Skeletal muscle tissue (tissue), 5 donors: Measurements from ENCODE around the gene TP53TG3B. TPM values are rescaled to one million over a fixed set of nuclear protein-coding genes. Genes with fewer than 3 reads are reported as not detected.
"Not testable (repeated sequence)": the region's sequence is repeated elsewhere in the genome, so short reads cannot be mapped to it uniquely, and the experiment has no call there.

Experiments used
- H3K27ac ChIP-seq: one replicate; pipeline ENCODE4 v1.7.0; 2013; ENCODE audit warnings: mild to moderate bottlenecking, low read depth, low read length, inconsistent platforms
- H3K27me3 ChIP-seq, 3 donors: one replicate each; pipeline ENCODE4 v1.7.0; 2013; ENCODE audit warnings: low read length in 3 of 3; ENCODE audit not compliant: control insufficient read depth in 3 of 3, insufficient read depth in 3 of 3
- H3K36me3 ChIP-seq, 3 donors: one replicate each; pipeline ENCODE4 v1.7.0; 2013; ENCODE audit warnings: low read length in 3 of 3; ENCODE audit not compliant: control insufficient read depth in 3 of 3, insufficient read depth in 3 of 3
- H3K4me1 ChIP-seq, 3 donors: one replicate each; pipeline ENCODE4 v1.7.0; 2013; ENCODE audit warnings: low read length in 3 of 3, mild to moderate bottlenecking in 3 of 3; ENCODE audit not compliant: control insufficient read depth in 3 of 3, insufficient read depth in 3 of 3
- H3K4me3 ChIP-seq, 3 donors: one replicate each; pipeline ENCODE4 v1.7.0; 2013; ENCODE audit warnings: low read length in 3 of 3
- H3K9ac ChIP-seq, 3 donors: one replicate each; pipeline ENCODE4 v1.7.0; 2013; ENCODE audit warnings: low read length in 3 of 3, mild to moderate bottlenecking in 3 of 3, moderate library complexity in 2 of 3, low read depth in 1 of 3
- H3K9me3 ChIP-seq, 3 donors: one replicate each; pipeline ENCODE4 v1.7.0; 2013; ENCODE audit warnings: low read length in 3 of 3; ENCODE audit not compliant: control insufficient read depth in 3 of 3
- small RNA-seq: library from RNA; depleted of rRNA; stranded (forward); fragments of <200 nt; gene quantifications from one replicate; pipeline ENCODE3, GENCODE V24; 2014
- total RNA-seq: library from RNA; depleted of rRNA; stranded (reverse); fragments of >200 nt; gene quantifications from one replicate; pipeline ENCODE4 v1.2.3, GENCODE V29; 2014
- donor health status: Osteomylitis.

Gene TP53TG3B
- not detected for total RNA-seq

DNA sequence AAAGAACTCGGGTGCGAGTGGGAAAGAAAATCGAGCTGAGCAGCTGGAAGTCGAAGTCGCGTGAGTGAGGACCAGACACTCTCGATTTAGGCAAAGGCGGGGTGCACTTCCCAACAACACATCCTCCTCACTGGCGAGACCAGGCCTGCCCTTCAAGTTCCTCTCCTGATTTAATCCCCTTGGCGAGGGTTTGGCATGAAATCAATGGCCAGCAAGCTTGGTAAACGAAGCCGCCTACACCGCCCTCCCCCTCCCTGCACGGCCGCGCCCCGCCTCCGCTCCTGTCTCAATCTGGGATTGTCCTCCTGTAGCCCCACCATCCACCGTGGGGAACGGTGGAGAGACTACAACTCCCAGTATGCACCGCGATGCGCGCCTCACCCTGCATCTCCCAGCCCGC is at the start of gene TP53TG3B:
Gene TP53TG3B (plus strand): TSS at position 301 of the 400 bp plus-strand sequence. CDS start 68 bp downstream, at position 369.
- not testable (repeated sequence) for H3K9me3 ChIP-seq, H3K4me3 ChIP-seq

GRCh38 chr16:33336226-33337012 is 24.2 kb upstream of the TP53TG3B start:
- H3K9ac ChIP-seq, H3K4me3 ChIP-seq, H3K27me3 ChIP-seq, H3K9me3 ChIP-seq, H3K27ac ChIP-seq, H3K36me3 ChIP-seq, H3K4me1 ChIP-seq: not testable (repeated sequence)

More for the DNA sequence above, at the start of gene TP53TG3B:
- H3K9ac ChIP-seq, H3K27ac ChIP-seq, H3K27me3 ChIP-seq, H3K36me3 ChIP-seq, H3K4me1 ChIP-seq: not testable (repeated sequence)

DNA sequence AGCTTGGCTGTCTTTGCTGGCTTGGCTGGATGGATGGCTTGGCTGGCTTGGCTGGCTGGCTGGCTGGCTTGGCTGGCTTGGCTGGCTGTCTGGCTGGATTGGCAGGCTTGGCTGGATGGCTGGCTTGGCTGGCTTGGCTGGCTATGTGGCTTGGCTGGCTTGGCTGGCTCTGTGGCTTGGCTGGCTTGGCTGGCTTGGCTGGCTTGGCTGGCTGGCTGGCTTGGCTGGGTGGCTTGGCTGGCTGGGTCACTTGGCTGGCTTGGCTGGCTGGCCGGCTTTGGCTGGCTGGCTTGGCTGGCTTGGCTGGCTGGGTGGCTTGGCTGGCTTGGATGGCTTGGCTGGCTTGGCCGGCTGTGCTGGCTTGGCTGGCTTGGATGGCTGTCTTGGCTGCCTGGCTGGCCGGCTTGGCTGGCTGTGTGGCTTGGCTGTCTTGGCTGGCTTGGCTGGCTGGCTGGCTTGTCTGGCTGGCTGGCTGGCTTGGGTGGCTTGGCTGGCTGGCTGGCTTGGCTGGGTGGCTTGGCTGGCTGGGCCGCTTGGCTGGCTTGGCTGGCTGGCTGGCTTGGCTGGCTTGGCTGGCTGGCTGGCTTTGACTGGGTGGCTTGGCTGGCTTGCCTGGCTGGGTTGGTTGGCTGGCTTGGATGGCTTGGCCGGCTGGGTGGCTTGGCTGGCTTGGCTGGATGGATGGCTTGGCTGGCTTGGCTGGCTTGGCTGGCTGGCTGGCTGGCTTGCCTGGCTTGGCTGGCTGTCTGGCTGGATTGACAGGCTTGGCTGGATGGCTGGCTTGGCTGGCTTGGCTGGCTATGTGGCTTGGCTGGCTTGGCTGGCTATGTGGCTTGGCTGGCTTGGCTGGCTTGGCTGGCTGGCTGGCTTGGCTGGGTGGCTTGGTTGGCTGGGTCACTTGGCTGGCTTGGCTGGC is 22.8 kb upstream of the TP53TG3B start:
- not testable (repeated sequence) for H3K27ac ChIP-seq, H3K9me3 ChIP-seq, H3K36me3 ChIP-seq, H3K27me3 ChIP-seq, H3K4me3 ChIP-seq, H3K4me1 ChIP-seq, H3K9ac ChIP-seq

GRCh38 chr16:33338543-33338951 is 22.1 kb upstream of the TP53TG3B start:
- not testable (repeated sequence) for H3K4me3 ChIP-seq, H3K9me3 ChIP-seq, H3K36me3 ChIP-seq, H3K4me1 ChIP-seq, H3K27ac ChIP-seq, H3K9ac ChIP-seq, H3K27me3 ChIP-seq

- H3K36me3 ChIP-seq, H3K9me3 ChIP-seq, H3K4me1 ChIP-seq, H3K27me3 ChIP-seq, H3K9ac ChIP-seq, H3K27ac ChIP-seq, H3K4me3 ChIP-seq: not testable (repeated sequence)
These were observed 21.3 kb upstream of the TP53TG3B start for GRCh38 chr16:33339093-33340061.

Small RNA genes within 50 kb of the gene (small RNA-seq; reads per million reads assigned to genes)
- gene AC141257.3 (not detected), gene AC141257.4 (not detected)

Other genes with a start within 250 kb of the TP53TG3B start
- not detected for gene TP53TG3C, start 166.6 kb upstream of the TP53TG3B start, total RNA-seq
- gene TP53TG3E, start 56.5 kb upstream of the TP53TG3B start, total RNA-seq: not detected
- gene TP53TG3F, start 98.8 kb downstream of the TP53TG3B start, total RNA-seq: not detected